ENCODE data around the gene ZNF273.
"Not testable (repeated sequence)": the region's sequence is repeated elsewhere in the genome, so short reads cannot be mapped to it uniquely, and the experiment has no call there.

The ZNF273 gene

GRCh38 chr7:64902806-64903721 lies at the start of gene ZNF273:
ZNF273 (plus strand) TSS chr7:64903273; CDS start chr7:64903318, 45 bp downstream.
- peak; percentile 94 for DNase-seq (ENCODE audit: low spot score)

GRCh38 chr7:64853679-64854078 lies 49.4 kb upstream of the ZNF273 start:
- no peak for DNase-seq (ENCODE audit: low spot score)

DNA sequence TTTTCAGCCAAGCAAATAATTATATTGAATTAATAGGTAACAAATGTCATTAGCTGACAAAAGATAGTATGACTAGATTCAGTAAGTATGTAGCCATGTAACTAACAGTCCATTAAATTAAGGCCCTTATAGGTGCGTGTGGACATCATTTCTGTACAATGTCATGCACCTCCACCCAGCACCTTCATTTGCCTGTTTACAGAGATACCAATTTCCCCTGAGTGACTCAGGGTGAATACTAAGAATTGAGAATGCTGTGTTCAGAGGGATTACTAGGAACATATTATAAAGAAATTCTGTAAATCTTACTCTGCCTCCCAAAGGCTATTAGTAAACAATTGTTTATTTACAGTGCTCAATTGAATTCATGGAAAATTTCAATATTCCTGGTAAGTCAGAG lies 48.1 kb upstream of the ZNF273 start:
- no peak for DNase-seq (ENCODE audit: low spot score)

DNA sequence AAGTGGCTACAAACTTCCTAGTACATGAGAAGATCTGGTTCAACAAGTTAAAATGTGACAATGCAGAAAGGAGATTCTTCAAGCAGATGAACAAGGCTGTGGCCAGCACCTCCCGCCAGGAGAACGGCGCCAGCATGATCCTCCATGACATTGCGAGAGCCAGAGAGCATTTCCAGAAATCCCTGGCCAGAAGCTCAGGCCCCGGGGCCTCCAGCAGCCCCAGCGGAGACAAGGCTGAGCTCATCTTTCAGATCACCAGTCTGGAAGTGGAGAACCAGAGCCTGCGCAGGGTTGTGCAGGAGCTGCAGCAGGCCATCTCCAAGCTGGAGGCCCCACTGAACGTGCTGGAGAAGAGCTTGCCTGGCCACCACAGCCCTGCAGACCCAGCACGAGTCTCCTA lies 40.1 kb upstream of the ZNF273 start:
- no peak for DNase-seq (ENCODE audit: low spot score)

DNA sequence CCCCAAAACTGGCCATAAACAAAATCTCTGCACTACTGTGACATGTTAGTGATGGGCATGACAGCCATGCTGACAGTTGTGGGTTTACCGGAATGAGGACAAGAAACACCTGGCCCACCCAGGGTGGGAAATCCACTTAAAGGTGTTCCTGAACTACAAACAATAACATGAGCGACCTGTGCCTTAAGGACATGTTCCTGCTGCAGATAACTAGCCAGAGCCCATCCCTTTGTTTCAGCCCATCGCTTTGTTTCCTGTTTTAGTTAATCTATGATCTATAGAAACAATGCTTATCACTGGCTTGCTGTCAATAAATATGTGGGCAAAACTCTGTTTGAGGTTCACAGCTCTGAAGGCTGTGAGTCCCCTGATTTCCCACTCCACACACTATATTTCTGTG lies 39.5 kb upstream of the ZNF273 start:
- not testable (repeated sequence) for DNase-seq (ENCODE audit: low spot score)

DNA sequence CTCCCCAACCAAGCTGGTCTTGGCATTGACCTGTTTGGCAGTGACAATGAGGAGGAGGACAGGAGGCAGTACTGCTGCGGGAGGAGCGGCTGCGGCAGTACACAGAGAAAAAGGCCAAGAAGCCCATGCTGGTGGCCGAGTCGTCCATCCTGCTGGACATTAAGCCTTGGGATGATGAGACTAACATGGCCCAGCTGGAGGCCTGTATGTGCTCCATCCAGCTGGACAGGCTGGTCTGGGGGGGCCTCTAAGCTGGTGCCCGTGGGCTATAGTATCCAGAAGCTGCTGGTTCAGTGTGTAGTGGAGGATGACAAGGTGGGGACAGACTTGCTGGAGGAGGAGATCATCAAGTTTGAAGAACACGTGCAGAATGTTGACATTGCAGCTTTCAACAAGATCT lies 39.1 kb upstream of the ZNF273 start:
- no peak for DNase-seq (ENCODE audit: low spot score)

DNA sequence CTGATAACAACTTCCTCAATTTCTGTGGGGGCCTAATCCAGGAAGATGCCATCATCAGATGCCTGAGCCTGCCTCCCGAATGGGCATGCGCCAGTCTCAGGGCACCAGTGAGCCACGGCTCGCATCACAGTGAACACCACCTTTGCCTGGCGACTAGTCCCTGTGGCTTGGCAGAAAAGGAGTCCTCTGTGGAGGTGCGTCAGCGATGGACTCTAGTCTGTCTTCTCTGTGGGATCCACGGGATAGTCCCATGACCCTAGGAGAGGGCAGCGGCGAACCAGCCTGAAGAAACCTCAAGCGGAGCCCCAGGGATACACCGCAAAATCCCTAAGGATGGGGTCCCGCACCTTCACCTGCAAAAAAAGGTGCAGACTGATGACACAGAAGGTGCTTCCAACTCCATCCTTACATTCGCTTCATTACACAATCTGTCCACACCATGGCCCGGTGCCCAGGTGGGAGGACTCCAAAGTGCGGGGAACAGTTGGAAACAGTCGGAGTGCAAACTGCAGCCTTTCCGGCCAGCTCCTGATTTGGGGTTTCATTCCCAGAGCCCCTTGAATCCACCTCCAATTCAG lies 35.1 kb upstream of the ZNF273 start:
- no peak for DNase-seq (ENCODE audit: low spot score)

- DNase-seq (ENCODE audit: low spot score) = no peak
Measured at GRCh38 chr7:64868499-64868898, 34.6 kb upstream of the ZNF273 start.

GRCh38 chr7:64869121-64869725 lies 33.9 kb upstream of the ZNF273 start:
- DNase-seq (ENCODE audit: low spot score) = no peak

- DNase-seq (ENCODE audit: low spot score) = no peak
Measured at GRCh38 chr7:64869912-64870562, 33.0 kb upstream of the ZNF273 start.

GRCh38 chr7:64870656-64871055 lies 32.4 kb upstream of the ZNF273 start:
- no peak for DNase-seq (ENCODE audit: low spot score)

GRCh38 chr7:64871761-64872160 lies 31.3 kb upstream of the ZNF273 start:
- DNase-seq (ENCODE audit: low spot score) = no peak

DNA sequence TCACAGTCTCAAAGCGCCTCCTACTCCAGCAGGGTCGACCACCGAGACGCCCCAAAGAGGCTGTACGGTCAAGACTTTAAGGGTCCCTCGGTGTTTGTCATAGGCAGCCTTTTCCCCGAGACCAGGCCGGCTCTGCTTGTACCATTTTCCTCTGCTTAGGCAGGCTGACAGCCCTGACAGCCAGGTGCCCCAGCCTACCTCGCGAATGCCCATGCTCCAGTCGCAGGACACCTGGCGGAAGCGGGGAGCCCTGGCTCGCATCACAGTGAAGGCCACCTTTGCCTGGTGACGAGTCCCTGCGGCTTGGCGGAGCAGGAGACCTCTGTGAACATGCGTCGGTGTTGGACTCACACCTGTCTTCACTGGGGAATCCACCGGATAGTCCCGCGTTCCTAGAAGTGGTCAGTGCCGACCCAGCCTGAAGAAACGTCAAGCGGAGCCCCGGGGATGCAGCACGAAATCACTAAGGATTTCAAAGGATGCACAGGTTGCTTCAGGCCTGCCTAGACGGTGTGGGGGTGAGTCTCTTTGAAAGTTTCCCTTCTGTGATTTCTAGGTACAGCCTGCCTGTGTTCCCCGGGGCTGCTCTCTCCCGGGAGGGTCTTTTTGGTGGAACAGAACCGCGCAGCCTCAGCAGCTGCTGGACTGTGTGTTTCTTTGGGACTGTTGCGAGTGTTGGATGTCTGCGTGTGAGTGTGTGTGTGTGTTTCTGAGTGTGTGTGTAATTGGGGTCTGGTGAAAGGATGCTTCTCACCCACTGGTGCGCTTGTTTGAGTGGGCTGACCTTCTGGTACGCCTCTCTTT lies 30.5 kb upstream of the ZNF273 start:
- no peak for DNase-seq (ENCODE audit: low spot score)

DNA sequence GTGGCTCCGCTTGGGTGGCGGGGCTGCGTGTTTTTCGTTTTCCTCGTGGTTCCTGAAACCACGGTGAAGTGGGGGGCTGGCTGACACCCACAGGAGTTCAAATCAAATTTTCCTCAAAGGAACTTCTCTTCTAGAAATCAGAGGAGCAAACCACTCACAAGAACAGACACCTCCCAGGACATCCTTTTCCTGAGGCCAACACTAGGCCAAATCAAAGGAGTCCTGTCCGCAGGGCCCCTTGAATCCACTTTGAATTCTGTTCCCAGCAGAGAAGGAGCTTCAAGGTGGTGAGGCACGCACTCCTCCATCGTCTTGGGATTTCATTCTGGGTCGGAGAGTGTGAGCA lies 29.9 kb upstream of the ZNF273 start:
- no peak for DNase-seq (ENCODE audit: low spot score)

DNA sequence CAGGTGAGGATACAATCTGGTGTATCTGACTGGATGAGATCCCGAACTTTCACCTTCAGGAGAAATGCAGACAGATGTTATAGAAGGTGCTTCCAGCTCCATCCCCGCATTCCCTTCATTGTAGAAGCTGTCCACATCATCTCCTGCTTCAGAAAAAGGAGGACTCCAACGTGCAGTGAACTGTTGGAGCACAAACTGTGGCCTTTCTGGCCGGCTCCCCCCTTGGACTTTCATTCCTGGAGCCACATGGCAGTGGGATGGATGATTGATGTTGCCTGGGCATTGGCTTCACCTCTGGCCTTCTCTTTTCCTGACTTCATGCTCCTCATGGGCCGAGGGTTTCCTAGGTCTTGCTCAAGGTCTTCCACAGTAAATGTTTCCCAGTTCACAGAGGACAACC lies 29.6 kb upstream of the ZNF273 start:
- DNase-seq (ENCODE audit: low spot score) = no peak

DNA sequence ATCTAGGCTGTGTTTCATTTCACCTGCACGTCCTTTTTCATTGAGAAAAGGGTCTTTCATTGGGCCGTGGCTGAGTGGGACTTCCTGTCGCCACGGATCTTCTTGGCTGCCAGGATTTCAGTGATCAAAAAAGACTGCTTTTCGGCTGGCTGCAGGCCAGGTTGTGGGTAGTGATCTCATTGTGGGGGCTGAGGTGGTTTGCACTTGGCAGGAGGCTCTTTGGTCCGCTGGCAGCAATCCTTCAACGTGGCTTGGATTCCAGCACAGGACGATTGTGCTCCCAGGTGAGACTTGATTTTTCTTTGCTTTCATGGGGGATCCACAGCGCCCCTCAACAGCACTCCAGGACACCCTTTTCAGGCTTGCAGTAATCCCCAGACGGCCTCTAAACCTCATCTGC lies 29.0 kb upstream of the ZNF273 start:
- DNase-seq (ENCODE audit: low spot score) = no peak

DNA sequence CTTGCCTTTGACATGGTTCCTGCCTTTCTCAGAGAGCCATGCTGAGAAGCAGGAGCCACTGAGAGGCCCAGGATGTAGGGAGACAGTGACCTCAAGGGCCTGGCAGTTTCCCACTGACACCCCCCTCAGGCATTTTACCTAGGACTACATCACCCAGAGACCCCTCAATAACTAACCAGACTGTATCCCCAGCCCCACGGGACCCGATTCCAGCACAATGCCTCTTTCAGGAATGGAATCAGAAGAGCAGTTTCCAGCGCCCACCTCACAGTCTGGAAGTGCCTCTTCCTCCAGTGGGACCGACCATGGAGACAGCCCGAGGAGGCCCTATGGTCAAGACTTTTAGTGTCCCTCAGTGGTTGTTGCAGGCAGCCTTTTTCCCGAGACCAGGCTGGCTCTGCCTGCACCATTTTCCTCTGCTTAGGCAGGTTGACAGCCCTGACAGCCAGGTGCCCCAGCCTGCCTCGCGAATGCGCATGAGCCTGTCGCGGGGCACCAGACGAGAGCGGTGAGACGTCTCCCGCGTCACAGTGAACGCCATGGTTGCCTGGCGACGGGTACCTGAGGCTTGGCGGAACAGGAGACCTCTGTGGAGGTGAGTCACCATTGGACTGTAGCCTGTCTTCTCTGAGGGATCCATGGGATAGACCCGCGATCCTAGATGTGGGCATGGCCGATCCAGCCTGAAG lies 28.4 kb upstream of the ZNF273 start:
- DNase-seq (ENCODE audit: low spot score) = no peak

DNA sequence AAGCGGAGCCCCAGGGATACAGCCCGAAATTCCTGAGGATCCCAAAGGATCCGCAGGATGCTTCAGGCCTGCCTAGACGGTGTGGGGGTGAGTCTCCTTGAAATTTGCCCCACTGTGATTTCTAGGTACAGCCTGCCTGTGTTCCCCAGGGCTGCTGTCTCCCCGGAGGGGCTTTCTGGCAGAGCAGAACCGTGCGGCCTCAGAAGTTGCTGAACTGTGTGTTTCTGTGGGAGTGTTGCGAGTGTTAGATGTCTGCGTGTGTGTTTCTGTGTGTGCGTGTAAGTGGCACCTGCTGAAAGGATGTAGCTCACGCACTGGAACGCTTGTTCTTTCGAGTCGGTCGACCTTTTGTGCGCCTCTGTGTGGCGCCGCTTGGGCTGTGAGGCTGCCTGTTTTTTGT lies 27.8 kb upstream of the ZNF273 start:
- DNase-seq (ENCODE audit: low spot score) = no peak

DNA sequence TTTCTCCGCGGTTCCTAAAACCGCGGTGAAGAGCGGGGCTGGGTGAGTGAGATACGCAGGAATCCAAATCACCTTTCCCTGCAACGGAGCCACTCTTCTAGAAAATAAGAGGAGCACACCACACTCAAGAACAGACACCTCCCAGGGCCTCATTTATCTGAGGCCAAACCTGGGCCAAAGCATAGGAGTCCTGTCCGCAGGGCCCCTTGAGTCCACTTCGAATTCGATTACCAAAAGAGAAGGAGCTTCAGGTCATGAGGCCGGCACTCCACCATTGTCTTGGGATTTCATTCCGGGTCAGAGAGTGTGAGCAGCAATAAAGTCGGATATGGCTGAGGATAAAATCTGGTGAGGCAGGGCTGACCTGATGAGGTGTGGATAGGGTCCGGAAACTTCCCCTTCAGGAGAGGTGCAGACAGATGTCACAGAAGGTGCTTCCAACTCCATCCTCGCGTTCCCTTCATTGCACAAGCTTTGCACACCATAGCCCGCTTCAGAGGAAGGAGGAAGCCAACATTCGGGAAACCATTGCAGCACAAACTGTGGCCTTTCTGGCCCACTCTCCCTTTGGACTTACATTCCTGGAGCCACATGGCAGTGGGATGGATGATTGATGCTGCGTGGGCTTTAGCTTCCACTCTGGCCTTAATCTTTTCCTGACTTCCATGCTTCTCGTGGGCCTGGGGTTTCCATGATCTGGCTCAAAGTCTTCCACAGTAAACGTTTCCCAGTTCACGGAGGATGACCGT lies 27.2 kb upstream of the ZNF273 start:
- DNase-seq (ENCODE audit: low spot score) = no peak

Measured in GM03348 (cell line).